H1 (cell line): ENCODE data around the gene BARHL1. TPM values are rescaled to one million over a fixed set of nuclear protein-coding genes. Genes with fewer than 3 reads are reported as not detected.

Experiments used
- CTCF ChIA-PET: fragments of 300-600 bp; sonication (Branson Sonifier 250); formaldehyde crosslinking; loops from one replicate; lab custom pipeline; 2021; ENCODE audit not compliant: partially characterized antibody; lab: Charles Lee
- POLR2A ChIA-PET: fragments of 300-600 bp; sonication (Branson Sonifier 250); formaldehyde crosslinking; loops from one replicate; lab custom pipeline; 2021; ENCODE audit warnings: inconsistent platforms; ENCODE audit not compliant: partially characterized antibody; lab: Charles Lee
- DNase-seq, 2 experiments: peaks; one replicate each; pipeline versions ENCODE4 v3.0.0 to v3.0.0-alpha.2; 2010 to 2022; ENCODE audit warnings: low spot score in 2 of 2, low read depth in 1 of 2, mixed read lengths in 1 of 2
- FAIRE-seq: peaks from 2 replicates; lab custom pipeline; 2011; peaks lifted over from hg19 to GRCh38; lab: Jason Lieb, UNC
- H2AFZ ChIP-seq: 2 replicates; pipeline ENCODE4 v1.8.1; 2012; ENCODE audit warnings: low read length, inconsistent platforms
- H2AK5ac ChIP-seq: 2 replicates; pipeline ENCODE4 v1.6.1; 2013; ENCODE audit warnings: low read depth, low read length
- H2BK120ac ChIP-seq: replicated peaks from 2 replicates; pipeline ENCODE3; 2013; ENCODE audit warnings: low read depth, low read length, inconsistent platforms
- H2BK12ac ChIP-seq: 2 replicates; pipeline ENCODE4 v1.6.1; 2013; ENCODE audit warnings: low read depth, low read length
- H2BK15ac ChIP-seq: 2 replicates; pipeline ENCODE4 v1.6.1; 2013; ENCODE audit warnings: low read length
- H2BK20ac ChIP-seq: 2 replicates; pipeline ENCODE4 v1.6.1; 2013; ENCODE audit warnings: low read length
- H2BK5ac ChIP-seq: 2 replicates; pipeline ENCODE4 v1.6.1; 2013; ENCODE audit warnings: low read depth, low read length
- H3K14ac ChIP-seq: 2 replicates; pipeline ENCODE4 v1.6.1; 2013; ENCODE audit warnings: inconsistent platforms; ENCODE audit not compliant: insufficient read length
- H3K18ac ChIP-seq: 2 replicates; pipeline ENCODE4 v1.6.1; 2013; ENCODE audit warnings: low read length; ENCODE audit errors: extremely low read depth
- H3K23ac ChIP-seq: 2 replicates; pipeline ENCODE4 v1.6.1; 2013; ENCODE audit warnings: inconsistent platforms; ENCODE audit not compliant: insufficient read length
- H3K23me2 ChIP-seq: 2 replicates; pipeline ENCODE4 v1.6.1; 2013; ENCODE audit warnings: low read depth, low read length
- H3K27ac ChIP-seq: 2 replicates; pipeline ENCODE4 v1.6.1; 2011; ENCODE audit warnings: low read depth, low read length, inconsistent platforms
- H3K27me3 ChIP-seq, 4 experiments: replicated peaks in 1 of 4; 1 replicate in 1 of 4; 2 replicates in 3 of 4; pipeline versions ENCODE4 v1.6.1 to v1.8.1; 2011 to 2013; ENCODE audit warnings: low read length in 3 of 4, mild to moderate bottlenecking in 3 of 4, inconsistent platforms in 2 of 4, mixed read lengths in 2 of 4, moderate library complexity in 1 of 4; ENCODE audit not compliant: control insufficient read depth in 3 of 4, insufficient read depth in 3 of 4; ENCODE audit errors: extremely low read depth in 1 of 4
- H3K36me3 ChIP-seq, 4 experiments: 2 replicates each; pipeline versions ENCODE4 v1.6.1 to v1.8.1; 2011 to 2013; ENCODE audit warnings: mild to moderate bottlenecking in 4 of 4, low read length in 3 of 4, moderate library complexity in 2 of 4, control low read depth in 1 of 4, inconsistent platforms in 1 of 4; ENCODE audit not compliant: insufficient read depth in 4 of 4, control insufficient read depth in 2 of 4
- H3K4ac ChIP-seq: replicated peaks from 2 replicates; pipeline ENCODE3; 2013; ENCODE audit warnings: low read length, low read depth, mixed read lengths, inconsistent platforms; ENCODE audit not compliant: insufficient read length
- H3K4me1 ChIP-seq, 4 experiments: replicated peaks in 1 of 4; 1 replicate in 1 of 4; 2 replicates in 3 of 4; pipeline versions ENCODE4 v1.6.1 to v1.8.1; 2011 to 2013; ENCODE audit warnings: low read length in 3 of 4, inconsistent platforms in 2 of 4, mixed read lengths in 1 of 4; ENCODE audit not compliant: insufficient read depth in 4 of 4, control insufficient read depth in 3 of 4
- H3K4me2 ChIP-seq, 2 experiments: 2 replicates each; pipeline versions ENCODE4 v1.6.1 to v1.8.1; 2011 to 2013; ENCODE audit warnings: low read depth in 2 of 2, low read length in 2 of 2, control low read depth in 1 of 2, inconsistent platforms in 1 of 2, mild to moderate bottlenecking in 1 of 2; ENCODE audit not compliant: insufficient read depth in 1 of 2
- H3K4me3 ChIP-seq, 4 experiments: fragments of 200-600, 300-600 bp in 1 of 4; sonication (generic), shearing (Covaris generic), sonication (Bioruptor Twin) in 1 of 4; 2 replicates each; pipeline versions ENCODE4 v1.5.1 to v1.8.1; 2011 to 2016; ENCODE audit warnings: low read length in 4 of 4, low read depth in 3 of 4, control low read depth in 2 of 4, inconsistent platforms in 2 of 4, mild to moderate bottlenecking in 2 of 4, mixed read lengths in 1 of 4, moderate library complexity in 1 of 4; ENCODE audit not compliant: insufficient read depth in 2 of 4; ENCODE audit errors: extremely low read depth in 1 of 4
- H3K56ac ChIP-seq: replicated peaks from 2 replicates; pipeline ENCODE3; 2013; ENCODE audit warnings: low read depth, mild to moderate bottlenecking, mixed read lengths, low read length, inconsistent platforms; ENCODE audit not compliant: insufficient read length
- H3K79me1 ChIP-seq: 2 replicates; pipeline ENCODE4 v1.6.1; 2013; ENCODE audit warnings: low read depth, low read length, control low read depth
- H3K79me2 ChIP-seq, 2 experiments: 2 replicates each; pipeline versions ENCODE4 v1.6.1 to v1.8.1; 2012 to 2013; ENCODE audit warnings: low read length in 2 of 2, mild to moderate bottlenecking in 2 of 2, inconsistent platforms in 1 of 2; ENCODE audit not compliant: insufficient read depth in 2 of 2, control insufficient read depth in 1 of 2
- H3K9ac ChIP-seq, 4 experiments: replicated peaks in 1 of 4; 1 replicate in 1 of 4; 2 replicates in 3 of 4; pipeline versions ENCODE4 v1.6.1 to v1.8.1; 2011 to 2013; ENCODE audit warnings: low read depth in 3 of 4, low read length in 3 of 4, control low read depth in 2 of 4, mild to moderate bottlenecking in 2 of 4, moderate library complexity in 2 of 4, inconsistent platforms in 1 of 4; ENCODE audit errors: extremely low read depth in 1 of 4
- H3K9me3 ChIP-seq, 2 experiments: 2 replicates each; pipeline versions ENCODE4 v1.6.1 to v1.8.1; 2012 to 2013; ENCODE audit warnings: mild to moderate bottlenecking in 2 of 2, moderate library complexity in 2 of 2, control low read depth in 1 of 2, inconsistent platforms in 1 of 2, low read depth in 1 of 2, low read length in 1 of 2, mixed read lengths in 1 of 2; ENCODE audit not compliant: insufficient read depth in 2 of 2
- H4K20me1 ChIP-seq, 2 experiments: replicated peaks in 1 of 2; 2 replicates each; pipeline versions ENCODE3 to v1.8.1; 2011 to 2013; ENCODE audit warnings: inconsistent platforms in 2 of 2, low read length in 2 of 2, mild to moderate bottlenecking in 1 of 2; ENCODE audit not compliant: insufficient read depth in 2 of 2, control insufficient read depth in 1 of 2
- H4K5ac ChIP-seq: 2 replicates; pipeline ENCODE4 v1.6.1; 2013; ENCODE audit warnings: low read length, low read depth, mixed read lengths, inconsistent platforms; ENCODE audit not compliant: insufficient read length
- H4K8ac ChIP-seq: 2 replicates; pipeline ENCODE4 v1.8.0; 2013; ENCODE audit warnings: mild to moderate bottlenecking, moderate library complexity, low read length, inconsistent platforms; ENCODE audit not compliant: insufficient read depth; ENCODE audit errors: extremely low read depth
- H4K91ac ChIP-seq: replicated peaks from 2 replicates; pipeline ENCODE3; 2013; ENCODE audit warnings: low read length, mixed read lengths, inconsistent platforms; ENCODE audit not compliant: insufficient read length
- CREB1 ChIP-seq: IDR thresholded peaks from 2 replicates; pipeline ENCODE4 v1.6.1; 2012; ENCODE audit warnings: inconsistent platforms
- EGR1 ChIP-seq: IDR thresholded peaks from 2 replicates; pipeline ENCODE4 v1.6.1; 2011; ENCODE audit warnings: low read depth, low read length, borderline replicate concordance
- FOSL1 ChIP-seq: IDR thresholded peaks from 2 replicates; pipeline ENCODE4 v1.6.1; 2011; ENCODE audit warnings: mild to moderate bottlenecking, low read depth, low read length, moderate library complexity; ENCODE audit not compliant: insufficient read depth
- GTF2F1 ChIP-seq: IDR thresholded peaks from 2 replicates; pipeline ENCODE4 v1.6.1; 2012; ENCODE audit warnings: low read depth, low read length, improper control_type of control experiment, borderline replicate concordance
- JUN ChIP-seq: IDR thresholded peaks from 2 replicates; pipeline ENCODE4 v1.6.1; 2011; ENCODE audit warnings: low read depth, mild to moderate bottlenecking, improper control_type of control experiment, low read length
- KDM4A ChIP-seq: IDR thresholded peaks from one replicate; pipeline ENCODE4 v1.7.1; 2012; ENCODE audit warnings: low read depth, mild to moderate bottlenecking, moderate library complexity, low read length, inconsistent platforms; ENCODE audit not compliant: severe bottlenecking
- KDM5A ChIP-seq: fragments of 200-600 bp; IDR thresholded peaks from 2 replicates; pipeline ENCODE4 v1.7.1; 2012; ENCODE audit warnings: mild to moderate bottlenecking, low read length, inconsistent platforms, mixed read lengths
- TAF7 ChIP-seq: optimal IDR thresholded peaks from 2 replicates; pipeline ENCODE3; 2011; ENCODE audit warnings: low read depth, mild to moderate bottlenecking, inconsistent platforms, low read length, moderate library complexity, borderline replicate concordance
- USF2 ChIP-seq: IDR thresholded peaks from 2 replicates; pipeline ENCODE4 v1.6.1; 2011; ENCODE audit warnings: low read length, improper control_type of control experiment
- WGBS, 2 experiments: shearing (Covaris generic) in 1 of 2; methylation state at CpG; one replicate each; pipeline versions ENCODE4 v1.1.6 to v1.1.7; 2013 to 2015; ENCODE audit warnings: low lambda C conversion rate in 2 of 2, mixed read lengths in 2 of 2, inconsistent platforms in 1 of 2, low coverage in 1 of 2, missing lambda C conversion rate in 1 of 2; ENCODE audit not compliant: insufficient replicate concordance in 2 of 2, insufficient coverage in 1 of 2, insufficient read length in 1 of 2; ENCODE audit errors: extremely low coverage in 1 of 2, missing lambda C conversion rate in 1 of 2; 5-methylcytosine and 5-hydroxymethylcytosine counted together
- polyA plus RNA-seq, 7 experiments: library from polyadenylated mRNA; depleted of rRNA in 3 of 7; stranded (reverse) in 5 of 7; unstranded in 2 of 7; fragments of >200 nt in 5 of 7; fragments of 200-250 nt in 2 of 7; gene quantifications; 1 replicate in 5 of 7; 2 replicates in 1 of 7; 4 replicates in 1 of 7; pipeline versions ENCODE4 v1.2.1 to v1.2.3, GENCODE V29; 2011 to 2013; ENCODE audit warnings: missing spikeins in 2 of 7, mixed read lengths in 2 of 7
- total RNA-seq: library from RNA; stranded (reverse); fragmentation: NEBNext Ultra II Directional; extraction: Animal tissue kit (Norgen Biotek cat#: 25700); gene quantifications from 2 replicates; pipeline ENCODE4 v1.2.1, GENCODE V29; 2021

The BARHL1 gene
- total and polyA plus RNA-seq, 2 of the 8 experiments (the other 6 are each of a cell fraction or from before 2014, with no cell fraction given) = not detected

DNA sequence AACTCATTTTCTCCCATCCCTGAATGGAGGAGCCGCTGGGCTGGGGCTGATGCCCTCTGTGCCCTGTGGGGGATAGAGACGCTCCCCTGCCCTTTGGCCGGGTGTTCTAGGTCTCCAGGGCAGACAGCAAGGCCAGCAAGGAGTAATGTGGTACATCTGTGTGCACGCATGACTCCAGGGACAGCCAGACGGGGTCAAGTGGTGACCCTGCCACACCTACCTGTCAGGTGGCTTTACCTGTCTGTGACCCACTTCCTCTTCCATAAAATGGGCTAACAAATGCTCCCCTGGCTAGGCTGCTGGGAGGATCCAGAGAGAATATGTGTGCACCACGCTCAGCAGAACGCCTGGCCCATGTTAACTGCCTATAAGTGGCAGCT is 35.4 kb upstream of the BARHL1 start:
- H3K9me3 ChIP-seq = no peaks in the 10 kb centered on the region
- no peak overlapping the region for H4K5ac ChIP-seq
- H3K4ac ChIP-seq = no peak overlapping the region
- no peak overlapping the region for H2BK5ac ChIP-seq
- H2AFZ ChIP-seq = peak overlapping the region; percentile 66; the same call in 1 of the 2 replicates
- H2BK120ac ChIP-seq = no peak overlapping the region
- no peak overlapping the region for H3K14ac ChIP-seq
- H3K4me2 ChIP-seq = peak overlapping the region; percentile 68 to 86; a peak in 2 of 4 replicates
- ChIA-PET POLR2A (no interaction called here), CTCF (interaction anchor here (0.7 to 5.7 kb wide), 27 partner anchors 10 to 428 kb away, joined by 3 to 66 read pairs (median 4); partner anchors contain the start of gene CFAP77)
- H3K56ac ChIP-seq = no peak overlapping the region
- WGBS, 2 experiments = 75% methylated on average over 7 of the region's 7 CpGs; no CpG with 5 or more reads in 1 of the 2 experiments
- TF ChIP-seq GTF2F1 (no peak), KDM5A (no peak), CREB1 (no peak), FOSL1 (no peak), JUN (no peak), USF2 (no peak), TAF7 (no peak), EGR1 (no peak), KDM4A (no peak)
- H4K8ac ChIP-seq = no peak overlapping the region; the same call in 1 of the 2 replicates
- no peaks in the 10 kb centered on the region for H3K79me1 ChIP-seq
- peak overlapping the region; percentile 7; the same call in 1 of the 2 replicates for H2BK15ac ChIP-seq
- H3K23me2 ChIP-seq = peaks cover 4% of the 10 kb centered on the region; the same call in 1 of the 2 replicates
- no peaks in the 10 kb centered on the region; a peak in 1 of 7 replicates for H3K27me3 ChIP-seq
- no peaks in the 10 kb centered on the region for H3K36me3 ChIP-seq
- H2BK20ac ChIP-seq = no peak overlapping the region
- H3K4me3 ChIP-seq = peak overlapping the region in 1 of 4 experiments; percentile 55; a peak in 4 of 8 replicates
- no peak overlapping the region for H3K18ac ChIP-seq
- no peaks in the 10 kb centered on the region for H4K20me1 ChIP-seq
- peaks cover 0 to 4% (median 4%) of the 10 kb centered on the region in 4 experiments; a peak in 4 of 7 replicates for H3K4me1 ChIP-seq
- no peak overlapping the region for H2AK5ac ChIP-seq
- H3K23ac ChIP-seq = no peak overlapping the region
- H3K27ac ChIP-seq = no peak overlapping the region
- H2BK12ac ChIP-seq = peak overlapping the region; percentile 87; the same call in 1 of the 2 replicates
- FAIRE-seq (no peak), DNase-seq (no peak)
- no peaks in the 10 kb centered on the region for H3K79me2 ChIP-seq
- no peak overlapping the region for H3K9ac ChIP-seq
- H4K91ac ChIP-seq = peak overlapping the region; percentile 46
